Suppressor macrophage treated with lipopolysaccharide for 1 hour (primary cell): ENCODE measurements around the gene APBA1.
"Not testable (repeated sequence)": the region's sequence is repeated elsewhere in the genome, so short reads cannot be mapped to it uniquely, and the experiment has no call there.

Experiments used
- DNase-seq, 3 donors: peaks; one replicate each; pipeline ENCODE4 v3.0.0-alpha.2; 2020 to 2022

The APBA1 gene

GRCh38 chr9:69603656-69604055 is 68.5 kb downstream of the APBA1 start:
- no peak for DNase-seq

- DNase-seq: no peak
Measured at GRCh38 chr9:69602773-69603172, 69.4 kb downstream of the APBA1 start.

DNA sequence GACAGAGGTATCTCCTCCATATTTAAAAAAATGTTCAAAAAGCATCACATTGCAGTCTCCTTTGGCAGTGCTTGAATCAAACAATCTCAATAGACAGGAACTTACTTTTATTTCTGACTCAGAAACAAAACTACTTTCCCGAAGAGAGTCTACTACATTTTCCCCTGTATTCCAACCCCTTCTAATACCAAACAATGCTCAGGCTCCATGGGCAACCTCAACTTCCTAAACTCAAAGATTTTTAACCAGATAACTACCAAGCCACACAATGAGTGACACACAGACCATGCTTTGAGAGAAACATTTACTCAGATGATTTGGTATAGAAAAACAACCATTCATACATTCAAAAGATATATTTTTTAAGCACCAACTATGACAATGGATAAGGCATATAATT is 70.5 kb downstream of the APBA1 start:
- DNase-seq: no peak

DNA sequence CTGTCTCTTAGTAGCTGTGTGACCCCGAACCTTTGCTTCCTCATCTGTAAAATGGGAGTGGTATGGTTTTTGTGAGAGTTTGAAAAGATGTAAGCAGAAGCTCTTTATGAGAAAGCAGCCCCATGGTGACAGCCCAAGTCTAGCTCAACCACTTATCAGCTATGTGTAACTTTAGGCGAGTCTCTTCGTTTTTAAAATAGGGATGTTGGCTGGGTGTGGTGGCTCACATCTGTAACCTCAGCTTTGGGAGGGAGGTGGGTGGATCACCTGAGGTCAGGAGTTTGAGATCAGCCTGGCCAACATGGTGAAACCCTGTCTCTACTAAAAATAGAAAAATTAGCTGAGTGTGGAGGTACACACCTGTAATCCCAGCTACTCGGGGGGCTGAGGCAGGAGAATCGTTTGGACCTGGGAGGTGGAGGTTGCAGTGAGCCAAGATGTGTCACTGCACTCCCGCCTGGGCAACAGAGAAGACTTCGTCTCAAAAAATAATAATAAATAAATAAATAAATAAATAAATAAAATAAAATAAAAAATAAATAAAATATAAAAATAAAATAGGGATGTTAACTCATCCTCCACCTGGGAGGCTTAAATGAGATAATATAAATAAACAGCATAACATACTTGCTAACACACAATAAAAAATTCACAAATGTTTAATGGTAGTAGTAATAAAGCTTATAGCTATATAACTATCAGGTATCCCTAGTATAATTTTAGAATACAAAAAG is 71.7 kb downstream of the APBA1 start:
- no peak for DNase-seq

- no peak for DNase-seq
Measured at GRCh38 chr9:69599232-69599971, 72.8 kb downstream of the APBA1 start.

GRCh38 chr9:69596906-69597305 is 75.3 kb downstream of the APBA1 start:
- DNase-seq: not testable (repeated sequence)

DNA sequence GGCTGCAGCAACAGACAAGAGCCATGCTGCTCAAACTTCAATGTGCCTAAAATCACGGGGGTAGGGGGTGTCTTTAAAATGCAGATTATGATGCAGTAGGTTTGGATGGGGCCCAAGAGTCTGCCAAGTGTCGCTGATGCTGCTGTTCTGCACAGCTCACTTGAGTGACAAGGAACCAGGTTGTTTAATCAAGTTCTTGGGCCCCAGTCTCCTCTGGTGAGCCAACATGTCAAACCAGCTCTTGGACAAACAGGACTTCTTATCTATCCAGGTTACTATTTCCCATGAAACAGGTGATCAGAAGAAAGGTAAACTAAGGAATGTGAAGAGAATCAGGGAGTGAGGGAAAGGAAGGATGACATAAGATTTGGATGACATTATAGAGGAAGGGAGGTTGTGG is 78.0 kb downstream of the APBA1 start:
- no peak for DNase-seq

GRCh38 chr9:69593756-69594155 is 78.4 kb downstream of the APBA1 start:
- DNase-seq: no peak

- no peak for DNase-seq
Measured at GRCh38 chr9:69593301-69593700, 78.9 kb downstream of the APBA1 start.

DNA sequence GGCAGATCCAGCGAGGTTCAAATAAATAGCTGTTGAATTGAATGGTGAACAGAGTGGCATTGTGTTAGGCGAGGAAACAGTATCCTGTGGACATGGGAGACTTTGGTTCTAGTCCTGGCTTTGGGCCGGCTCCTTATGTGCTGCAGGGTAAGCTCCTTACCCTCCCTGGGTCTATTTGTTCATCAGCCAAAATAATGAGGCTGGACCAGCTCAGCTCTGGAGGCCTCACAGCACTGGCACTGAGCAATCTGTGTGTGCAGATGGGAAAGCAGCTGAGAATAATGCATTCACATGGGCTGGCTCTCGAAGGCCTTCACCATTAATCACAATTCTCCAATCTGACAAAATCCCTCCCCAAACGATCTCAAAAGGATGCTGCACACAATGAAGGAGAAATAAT is 81.9 kb downstream of the APBA1 start:
- no peak for DNase-seq

GRCh38 chr9:69589156-69589555 is 83.0 kb downstream of the APBA1 start:
- no peak for DNase-seq

- DNase-seq: no peak
Measured at GRCh38 chr9:69585571-69585970, 86.6 kb downstream of the APBA1 start.

GRCh38 chr9:69584759-69585158 is 87.4 kb downstream of the APBA1 start:
- DNase-seq: no peak

- DNase-seq: no peak
Measured at GRCh38 chr9:69583645-69584234, 88.4 kb downstream of the APBA1 start.

DNA sequence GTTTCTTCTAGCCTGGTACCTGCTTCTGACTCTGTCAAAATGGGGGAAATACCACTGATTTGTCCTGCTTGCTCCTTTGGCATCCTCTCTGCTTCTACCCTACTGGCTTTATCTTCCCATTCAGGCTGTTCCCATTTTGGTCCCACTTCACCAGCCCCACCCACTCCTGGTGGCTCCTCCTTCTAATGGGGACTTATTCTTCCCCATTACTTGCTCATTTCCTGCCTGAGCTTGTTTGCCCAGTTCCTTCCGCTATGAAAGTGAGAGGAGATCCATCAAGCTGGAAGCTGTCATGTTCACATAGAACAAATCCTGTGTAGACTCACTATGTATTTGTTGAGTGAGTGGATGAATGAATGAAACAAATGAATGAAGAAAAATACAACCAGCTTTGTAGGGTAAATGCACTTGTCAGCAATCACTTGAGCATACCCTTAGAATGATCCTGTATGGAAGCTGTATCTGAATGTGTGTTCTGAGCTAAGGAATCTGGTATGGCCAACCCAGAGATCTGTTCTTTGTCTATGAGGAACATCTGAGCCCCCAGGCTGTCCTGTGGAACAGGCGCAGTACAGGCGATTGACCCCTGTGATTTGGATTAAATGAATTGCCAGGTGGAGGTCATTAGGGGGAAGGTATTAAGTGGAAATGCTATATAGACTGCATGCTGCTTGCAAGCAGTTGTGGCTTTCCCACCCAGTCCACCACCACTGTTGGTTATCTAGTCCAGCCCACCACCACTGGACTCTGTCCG is 89.5 kb downstream of the APBA1 start:
- peak; percentile 68 to 73 (median 72) for DNase-seq

- DNase-seq: no peak
Measured at GRCh38 chr9:69582018-69582417, 90.2 kb downstream of the APBA1 start.

DNA sequence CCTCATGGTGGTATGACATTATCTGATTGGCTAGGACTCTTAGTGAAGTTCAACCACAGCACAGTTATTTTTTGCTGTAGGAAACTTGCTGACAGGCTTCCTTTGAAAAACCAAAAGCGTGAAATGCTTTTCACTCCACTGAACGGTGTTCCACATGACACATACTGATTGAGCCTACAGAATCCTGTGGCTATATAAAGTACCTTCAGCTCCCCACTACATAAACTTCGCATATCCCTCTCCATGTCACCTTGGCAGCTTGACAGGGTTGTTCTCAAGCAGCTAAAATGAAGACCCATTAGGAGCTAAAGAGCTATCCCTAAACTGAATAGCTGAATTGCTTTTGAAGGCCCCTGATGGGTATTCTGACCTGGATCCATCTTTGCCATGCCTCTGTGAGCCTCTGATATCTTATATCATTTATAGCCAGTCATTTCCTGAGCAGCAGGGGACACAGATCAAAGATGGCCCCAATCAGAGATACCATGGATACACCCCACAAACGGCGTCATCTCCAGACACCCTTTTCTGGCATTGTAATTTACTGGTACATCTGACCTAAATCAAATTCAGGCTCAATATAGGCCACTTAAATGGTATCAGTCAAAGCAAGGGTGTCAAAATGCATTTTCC is 91.5 kb downstream of the APBA1 start:
- no peak for DNase-seq

- no peak for DNase-seq
Measured at GRCh38 chr9:69579760-69580581, 92.2 kb downstream of the APBA1 start.

DNA sequence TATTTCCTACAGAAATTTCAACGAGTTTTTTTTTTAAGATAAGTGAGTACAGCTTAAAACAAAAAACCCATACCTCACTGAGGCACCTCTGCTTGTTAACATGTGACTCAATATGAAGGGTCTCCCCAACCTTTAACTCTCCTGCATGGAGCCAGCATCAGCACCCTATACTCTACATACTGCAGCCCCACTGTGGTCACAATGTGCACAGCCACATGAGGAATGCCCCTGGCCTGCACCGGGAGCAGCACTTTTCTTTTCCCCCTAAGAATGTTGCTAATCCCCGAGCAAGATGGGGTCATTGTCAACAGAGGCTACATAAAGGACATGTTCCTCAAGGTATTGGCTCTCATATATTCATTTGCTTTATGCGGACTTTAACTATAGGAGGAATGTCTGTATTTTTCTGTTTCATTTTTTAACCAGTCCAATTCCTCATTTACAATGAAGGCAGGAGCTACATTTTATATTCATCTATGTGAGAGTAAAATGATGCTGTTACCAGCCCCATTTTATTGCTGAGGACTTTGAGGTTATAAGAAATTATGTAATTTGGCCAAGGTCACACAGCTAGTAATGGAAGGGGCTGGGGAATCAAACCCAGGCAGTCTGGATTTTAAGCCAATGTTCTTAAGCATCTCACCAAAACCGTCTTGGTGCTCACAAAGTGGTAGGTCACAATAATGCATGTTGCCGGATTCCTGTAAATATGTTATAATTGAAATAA is 93.0 kb downstream of the APBA1 start:
- no peak for DNase-seq

- no peak for DNase-seq
Measured at GRCh38 chr9:69578026-69578425, 94.1 kb downstream of the APBA1 start.

DNA sequence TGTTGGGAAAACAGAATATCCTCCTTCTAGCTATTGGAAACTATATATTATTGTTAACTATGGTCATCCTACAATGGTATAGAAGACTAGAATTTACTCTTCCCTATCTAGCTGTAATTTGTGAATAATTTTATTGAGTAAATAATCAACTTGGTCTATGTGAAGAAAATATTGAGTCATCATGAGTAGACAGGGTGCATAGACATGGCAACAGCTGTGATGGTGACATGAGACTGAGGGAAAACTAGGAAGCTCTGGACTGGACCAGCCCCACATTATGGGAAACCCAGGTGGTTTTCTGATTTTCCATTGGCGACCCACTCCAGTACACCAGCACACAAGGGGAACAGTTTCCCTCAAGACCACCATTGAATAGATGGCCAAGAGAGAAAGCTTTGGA is 95.0 kb downstream of the APBA1 start:
- no peak for DNase-seq
